HG03095 (cell line): ENCODE data around the gene SELENOW.
"Not testable (repeated sequence)": the region's sequence is repeated elsewhere in the genome, so short reads cannot be mapped to it uniquely, and the experiment has no call there.

Experiments used
- ATAC-seq: cut with Tn5 transposase; IDR thresholded peaks from one replicate; pipeline ENCODE4 v1.9.1; 2021; ENCODE audit warnings: moderate library complexity; ENCODE audit not compliant: unreplicated experiment

The SELENOW gene

GRCh38 chr19:47756627-47756929 is 21.9 kb upstream of the SELENOW start:
- ATAC-seq, result no peak

GRCh38 chr19:47756953-47757608 is 21.4 kb upstream of the SELENOW start:
- ATAC-seq, result no peak

GRCh38 chr19:47757617-47758442 is 20.7 kb upstream of the SELENOW start:
- no peak for ATAC-seq

DNA sequence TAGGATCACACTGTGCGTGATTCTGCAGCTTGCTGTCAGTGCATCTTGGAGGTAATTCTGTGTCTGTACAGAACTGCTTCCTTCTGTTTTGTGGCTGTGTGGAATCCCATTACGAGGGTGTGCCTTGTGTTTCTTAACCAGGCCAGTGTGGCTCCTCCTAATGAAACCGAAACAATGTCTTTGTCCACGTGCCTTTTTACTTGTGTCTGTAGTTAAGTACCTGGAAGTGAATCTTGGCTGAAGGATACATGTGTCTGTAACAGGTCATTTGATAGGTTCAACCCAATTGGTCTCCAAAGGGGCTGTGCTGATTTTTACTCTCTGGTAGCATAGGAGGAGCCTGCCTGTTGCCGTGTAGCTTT is 20.1 kb upstream of the SELENOW start:
- ATAC-seq, result no peak

GRCh38 chr19:47760632-47760999 is 17.9 kb upstream of the SELENOW start:
- ATAC-seq, result no peak

DNA sequence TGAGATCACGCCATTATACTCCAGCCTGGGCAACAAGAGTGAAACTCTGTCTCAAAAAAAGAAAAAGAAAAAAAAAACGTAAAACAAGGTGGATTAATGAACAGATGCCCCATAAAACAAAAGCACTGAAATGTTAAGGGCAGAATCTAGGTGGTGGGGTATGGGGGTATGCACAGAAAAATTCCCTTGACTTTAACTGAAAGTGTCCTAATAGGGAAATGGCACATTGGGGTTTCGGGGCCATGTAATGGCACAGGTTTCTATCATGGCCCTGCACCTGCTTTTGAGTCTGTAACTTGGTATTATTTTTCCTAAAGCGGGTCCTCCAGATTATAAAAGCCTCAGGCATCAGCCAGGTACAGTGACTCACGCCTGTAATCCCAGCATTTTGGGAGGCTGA is 16.9 kb upstream of the SELENOW start:
- no peak for ATAC-seq

- ATAC-seq, result no peak
These were observed 16.4 kb upstream of the SELENOW start for GRCh38 chr19:47762151-47762550.

DNA sequence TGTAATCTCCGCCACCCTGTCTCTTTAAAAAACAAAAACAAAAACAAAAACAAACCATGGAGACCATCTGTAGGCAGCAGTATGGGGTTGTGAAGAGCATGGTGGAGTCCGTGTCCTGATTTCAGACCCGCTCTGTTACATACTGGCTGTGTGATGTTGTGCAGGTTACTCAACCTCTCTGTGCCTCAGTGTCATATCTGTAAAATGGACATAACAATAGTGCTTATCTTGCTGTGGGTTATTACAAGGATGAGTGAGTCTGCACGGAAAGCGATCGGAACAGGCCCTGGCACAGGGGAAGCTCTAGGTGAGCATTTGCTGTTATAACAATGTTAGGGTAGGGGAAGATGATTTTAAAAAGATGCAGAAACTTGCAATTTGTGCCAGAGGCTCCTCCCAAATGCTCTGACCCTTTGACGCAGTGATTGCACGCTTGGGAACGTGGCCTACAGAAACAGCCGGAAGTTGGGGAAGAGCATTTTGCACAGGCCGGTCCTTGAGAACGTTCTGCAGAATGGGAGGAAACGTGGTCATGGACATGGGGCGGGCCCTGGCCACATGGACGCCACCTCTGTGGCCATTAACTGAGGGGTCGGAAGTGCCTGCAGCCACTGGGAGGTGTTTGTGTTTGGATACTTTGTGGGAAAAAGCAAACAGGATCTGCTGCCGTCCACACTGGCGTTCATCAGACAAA is 15.7 kb upstream of the SELENOW start:
- no peak for ATAC-seq

DNA sequence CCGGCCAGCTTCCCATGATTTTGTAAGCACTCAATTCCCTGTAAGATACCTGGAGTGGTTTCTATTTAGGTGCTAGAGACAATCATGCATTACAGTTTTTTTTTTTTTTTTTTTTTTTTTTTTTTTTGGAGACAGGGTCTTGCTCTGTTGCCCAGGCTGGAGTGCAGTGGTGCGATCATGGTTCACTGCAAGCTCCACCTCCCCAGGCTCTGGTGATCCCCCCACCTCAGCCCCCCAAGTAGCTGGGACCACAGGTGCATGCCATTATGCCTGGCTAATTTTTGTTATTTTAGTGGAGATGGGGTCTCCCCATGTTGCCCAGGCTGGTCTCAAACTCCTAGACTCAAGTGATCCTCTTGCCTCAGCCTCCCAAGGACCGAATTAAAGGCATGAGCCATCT is 13.8 kb upstream of the SELENOW start:
- ATAC-seq, result not testable (repeated sequence)

GRCh38 chr19:47765523-47766358 is 12.8 kb upstream of the SELENOW start:
- ATAC-seq, result no peak

GRCh38 chr19:47766359-47766620 is 12.2 kb upstream of the SELENOW start:
- no peak for ATAC-seq

GRCh38 chr19:47766670-47767069 is 11.8 kb upstream of the SELENOW start:
- ATAC-seq, result no peak

DNA sequence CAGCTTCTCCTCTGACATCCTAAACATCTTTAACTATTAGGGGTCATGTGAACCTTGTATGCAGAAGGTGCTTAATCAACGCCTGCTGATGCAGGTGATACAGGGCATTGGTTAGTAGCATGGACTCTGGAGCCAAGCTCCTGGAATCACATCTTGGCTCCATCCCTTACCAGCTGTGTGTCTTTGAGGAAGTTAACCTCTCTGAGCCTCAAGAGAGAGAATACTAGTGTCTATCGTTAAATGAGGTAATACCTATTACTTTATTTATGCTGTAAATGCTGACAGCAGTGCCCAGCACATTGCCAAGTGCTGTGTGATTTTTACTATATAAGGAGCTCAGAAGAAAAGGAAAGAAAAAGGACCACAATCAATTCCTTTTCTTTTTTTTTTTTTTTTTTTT is 11.2 kb upstream of the SELENOW start:
- no peak for ATAC-seq

GRCh38 chr19:47768604-47769003 is 9.9 kb upstream of the SELENOW start:
- ATAC-seq, result no peak

GRCh38 chr19:47769534-47769933 is 9.0 kb upstream of the SELENOW start:
- ATAC-seq, result no peak

DNA sequence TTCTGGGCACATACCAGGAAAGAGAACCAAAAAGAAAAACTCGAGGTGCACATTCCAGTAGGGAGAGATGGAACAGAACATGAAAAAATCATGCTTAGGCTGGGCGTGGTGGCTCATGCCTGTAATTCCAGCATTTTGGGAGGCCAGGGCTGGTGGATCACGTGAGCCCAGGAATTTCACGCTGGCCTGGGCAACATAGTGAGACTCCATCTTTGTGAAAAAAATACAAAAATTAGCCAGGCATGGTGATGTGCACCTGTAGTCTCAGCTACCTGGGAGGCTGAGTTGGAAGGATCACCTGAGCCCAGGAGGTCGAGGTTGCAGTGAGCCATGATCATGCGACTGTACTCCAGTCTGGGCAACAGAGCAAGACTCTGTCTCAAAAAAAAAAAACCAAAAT is 7.2 kb upstream of the SELENOW start:
- ATAC-seq, result not testable (repeated sequence)

- ATAC-seq, result no peak
These were observed 1.9 kb upstream of the SELENOW start for GRCh38 chr19:47776568-47776967.

DNA sequence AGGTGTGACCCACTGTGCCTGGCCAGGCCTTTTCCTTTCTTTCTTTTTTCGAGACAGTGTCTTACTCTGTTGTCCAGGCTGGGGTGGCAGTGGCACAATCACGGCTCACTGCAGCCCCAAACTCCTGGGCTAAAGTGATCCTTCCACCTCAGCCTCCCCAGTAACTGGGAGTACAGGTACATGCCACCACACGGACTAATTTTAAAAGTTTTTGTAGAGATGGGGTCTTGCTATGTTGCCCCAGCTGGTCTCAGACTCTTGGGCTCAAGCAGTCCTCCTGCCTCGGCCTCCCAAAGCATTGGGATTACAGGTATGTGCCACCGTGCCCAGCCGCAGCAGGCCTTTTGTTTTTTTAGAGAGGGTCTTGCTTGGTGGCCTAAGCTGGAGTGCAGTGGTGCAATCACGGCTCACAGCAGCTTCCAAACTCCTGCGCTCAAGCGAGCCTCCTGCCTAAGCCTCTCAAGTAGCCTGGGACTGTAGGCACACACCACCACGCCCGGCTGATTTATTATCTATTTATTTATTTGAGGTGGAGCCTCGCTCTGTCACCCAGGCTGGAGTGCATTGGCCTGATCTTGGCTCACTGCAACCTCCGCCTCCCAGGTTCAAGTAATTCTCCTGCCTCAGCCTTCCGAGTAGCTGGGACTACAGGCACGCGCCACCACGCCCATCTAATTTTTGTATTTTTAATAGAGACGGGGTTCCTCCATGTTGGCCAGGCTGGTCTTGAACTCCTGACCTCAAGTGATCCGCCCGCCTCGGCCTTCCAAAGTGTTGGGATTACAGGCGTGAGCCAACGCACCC is 1.1 kb upstream of the SELENOW start:
- ATAC-seq, result not testable (repeated sequence)

DNA sequence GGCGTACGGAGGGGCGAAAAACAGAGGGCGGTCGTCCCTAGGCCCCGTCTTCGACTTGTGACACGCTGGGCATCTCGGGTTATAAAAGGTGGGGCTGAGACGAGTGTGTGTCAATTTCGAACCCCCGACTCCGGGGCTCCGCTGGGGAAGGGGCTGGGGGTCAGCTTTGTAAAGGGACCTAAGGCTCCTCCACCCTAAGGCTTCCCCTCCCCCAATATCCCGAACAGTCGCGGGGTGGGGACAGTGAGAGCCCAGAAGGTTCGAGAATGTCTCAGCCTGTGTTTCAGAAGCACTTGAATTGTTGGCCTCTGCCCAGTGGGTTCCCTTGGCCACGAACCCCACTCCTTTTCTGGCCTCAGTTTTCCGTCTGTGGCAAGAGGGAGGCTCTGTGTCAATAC is 450 bp downstream of the SELENOW start:
- no peak for ATAC-seq

GRCh38 chr19:47779524-47780214 is 1.2 kb downstream of the SELENOW start:
- no peak for ATAC-seq
